A673 (cell line): Measurements from ENCODE around the gene PAXX. TPM values are rescaled to one million over a fixed set of nuclear protein-coding genes. Genes with fewer than 3 reads are reported as not detected.

Experiments
- BruUV-seq: library from RNA; stranded (reverse); fragments of 400-500 nt; replicated peaks from 2 replicates; lab custom pipeline; 2021; lab: Mats Ljungman, UMichigan
- CTCF ChIA-PET: fragments of 300-600 bp; sonication (Branson Sonifier 250); formaldehyde crosslinking; loops from one replicate; lab custom pipeline; 2022; ENCODE audit warnings: antibody characterized with exemption; lab: Charles Lee
- POLR2A ChIA-PET: fragments of 300-600 bp; sonication (Branson Sonifier 250); formaldehyde crosslinking; loops from one replicate; lab custom pipeline; 2022; ENCODE audit warnings: antibody characterized with exemption; ENCODE audit not compliant: low non-redundant PET; lab: Charles Lee
- DNase-seq: peaks from one replicate; pipeline ENCODE4 v3.0.0-alpha.2; 2015; ENCODE audit warnings: low spot score
- H3K27ac ChIP-seq: fragments of 200-600 bp; sonication (generic); 2 replicates; pipeline ENCODE4 v1.5.1; 2016; ENCODE audit warnings: mixed run types, low read depth, mild to moderate bottlenecking, mixed read lengths, antibody characterized with exemption, low read length; ENCODE audit not compliant: poor library complexity, severe bottlenecking
- H3K27me3 ChIP-seq: fragments of 200-600 bp; sonication (generic); replicated peaks from 2 replicates; pipeline ENCODE4 v1.6.1; 2017; ENCODE audit warnings: mixed run types, low read depth, mild to moderate bottlenecking, mixed read lengths, antibody characterized with exemption, low read length; ENCODE audit not compliant: insufficient read depth, poor library complexity
- H3K36me3 ChIP-seq: fragments of 200-600 bp; sonication (generic); 2 replicates; pipeline ENCODE4 v1.6.1; 2016; ENCODE audit warnings: mixed run types, mild to moderate bottlenecking, mixed read lengths, antibody characterized with exemption, low read length; ENCODE audit not compliant: insufficient read depth, poor library complexity, severe bottlenecking
- H3K4me1 ChIP-seq: fragments of 200-600 bp; sonication (generic); 2 replicates; pipeline ENCODE4 v1.6.1; 2017; ENCODE audit warnings: mixed run types, mild to moderate bottlenecking, mixed read lengths, antibody characterized with exemption, low read length; ENCODE audit not compliant: insufficient read depth, poor library complexity, severe bottlenecking
- H3K4me3 ChIP-seq: fragments of 200-600 bp; sonication (generic); 2 replicates; pipeline ENCODE4 v1.5.1; 2016; ENCODE audit warnings: low read depth, mixed run types, mild to moderate bottlenecking, mixed read lengths, low read length; ENCODE audit not compliant: poor library complexity, severe bottlenecking
- H3K9me3 ChIP-seq: fragments of 200-600 bp; sonication (generic); 2 replicates; pipeline ENCODE4 v1.6.1; 2016; ENCODE audit warnings: mixed run types, low read depth, mild to moderate bottlenecking, mixed read lengths, antibody characterized with exemption, low read length; ENCODE audit not compliant: poor library complexity, severe bottlenecking
- CTCF ChIP-seq: fragments of 300-800, 200-600 bp; sonication (generic); conservative IDR thresholded peaks from 2 replicates; pipeline ENCODE4 v1.5.1; 2017; ENCODE audit warnings: low read depth, mild to moderate bottlenecking, antibody characterized with exemption, low read length, moderate library complexity, mixed read lengths
- EZH2 ChIP-seq: fragments of 200-600 bp; sonication (generic); IDR thresholded peaks from 2 replicates; pipeline ENCODE4 v1.6.1; 2017; ENCODE audit warnings: borderline replicate concordance, low read depth, mild to moderate bottlenecking, mixed read lengths, antibody characterized with exemption, low read length; ENCODE audit not compliant: poor library complexity, severe bottlenecking
- intact Hi-C: fragments of 100-400 bp; cut with micrococcal nuclease; formaldehyde crosslinking; loops from one replicate; pipeline ENCODE4 v1.10.0; 2022; ENCODE audit not compliant: unreplicated experiment
- total RNA-seq: library from RNA; stranded (reverse); gene quantifications from 2 replicates; pipeline ENCODE4 v1.2.3, GENCODE V29; 2021

The PAXX gene
- total RNA-seq, 1 experiment from 2014 or later, result 91.5 TPM

GRCh38 chr9:136950656-136951276 is 41.5 kb upstream of the PAXX start:
- H3K4me1 ChIP-seq, result no peaks in the 10 kb centered on the region
- TF ChIP-seq EZH2, result no peak
- H3K27me3 ChIP-seq, result no peaks in the 10 kb centered on the region
- peak overlapping the region; percentile 63 for H3K4me3 ChIP-seq
- intact Hi-C loops, result no loop called here
- no TSS peak for BruUV-seq
- H3K9me3 ChIP-seq, result no peaks in the 10 kb centered on the region
- H3K36me3 ChIP-seq, result no peaks in the 10 kb centered on the region
- ChIA-PET POLR2A (no interaction called here), CTCF (interaction anchor here (0.6 kb wide), 1 partner anchor 28 kb away, joined by 7 read pairs; no protein-coding TSS in a partner anchor)
- no peak for DNase-seq
- H3K27ac ChIP-seq, result peak overlapping the region; percentile 84

GRCh38 chr9:136951541-136952320 is 40.5 kb upstream of the PAXX start, which contains the start of gene LCN12:
LCN12 (plus strand) TSS chr9:136952273; CDS start chr9:136952328, 55 bp downstream.
- Histone ChIP-seq H3K9me3 (no peaks in the 10 kb centered on the region), H3K27me3 (no peaks in the 10 kb centered on the region), H3K4me1 (no peaks in the 10 kb centered on the region), H3K27ac (no peak within 1 kb of the TSS), H3K36me3 (no peaks in the 10 kb centered on the region), H3K4me3 (no peak within 1 kb of the TSS)
- no TSS peak for BruUV-seq
- no peak for DNase-seq
- CTCF ChIA-PET, result no interaction called here
- no peak for TF ChIP-seq CTCF
- no peak for TF ChIP-seq EZH2
- POLR2A ChIA-PET, result no interaction called here
- intact Hi-C loops, result no loop called here

GRCh38 chr9:136952321-136952850 is 39.8 kb upstream of the PAXX start:
- Histone ChIP-seq H3K4me1 (no peaks in the 10 kb centered on the region), H3K9me3 (no peaks in the 10 kb centered on the region), H3K4me3 (no peak overlapping the region), H3K27me3 (no peaks in the 10 kb centered on the region), H3K27ac (no peak overlapping the region), H3K36me3 (no peaks in the 10 kb centered on the region)
- no peak for DNase-seq
- intact Hi-C loops, result no loop called here
- ChIA-PET CTCF (no interaction called here), POLR2A (no interaction called here)
- no peak for TF ChIP-seq CTCF
- no peak for TF ChIP-seq EZH2
- no TSS peak for BruUV-seq
